ENCODE measurements around the gene UAP1L1.

The UAP1L1 gene

DNA sequence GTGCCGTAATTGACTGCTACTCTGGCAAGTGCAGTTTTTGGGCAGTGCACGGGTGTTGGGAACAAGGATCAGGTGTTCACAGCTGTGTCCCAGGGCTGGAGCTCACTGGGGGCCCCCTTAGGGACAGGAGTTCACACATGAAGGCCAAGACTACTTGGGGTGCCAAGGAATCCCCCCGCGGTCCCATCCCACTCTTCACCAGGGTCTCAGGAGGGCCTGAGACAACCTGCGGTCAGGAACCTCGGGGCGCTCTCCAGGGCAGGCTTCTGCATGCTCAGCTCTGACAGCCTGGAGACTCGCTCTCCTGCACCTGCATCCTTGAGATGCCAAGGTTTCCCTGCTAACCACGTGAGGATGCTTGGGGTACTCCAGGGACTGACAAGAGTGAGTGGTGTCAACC, 7.2 kb downstream of the UAP1L1 start:
- H3K36me3 ChIP-seq, result peaks cover 8% of the 10 kb centered on the region
- peaks cover 25 to 27% of the 10 kb centered on the region in 2 experiments for H3K4me1 ChIP-seq (ENCODE audit: control insufficient read depth in 1 of 2, insufficient read depth in 1 of 2, low read depth in 1 of 2, low read length in 1 of 2)
- no peaks in the 10 kb centered on the region for H3K9me3 ChIP-seq
- H3K27me3 ChIP-seq, result peaks cover 13% of the 10 kb centered on the region
- TF ChIP-seq, protein P1, sequence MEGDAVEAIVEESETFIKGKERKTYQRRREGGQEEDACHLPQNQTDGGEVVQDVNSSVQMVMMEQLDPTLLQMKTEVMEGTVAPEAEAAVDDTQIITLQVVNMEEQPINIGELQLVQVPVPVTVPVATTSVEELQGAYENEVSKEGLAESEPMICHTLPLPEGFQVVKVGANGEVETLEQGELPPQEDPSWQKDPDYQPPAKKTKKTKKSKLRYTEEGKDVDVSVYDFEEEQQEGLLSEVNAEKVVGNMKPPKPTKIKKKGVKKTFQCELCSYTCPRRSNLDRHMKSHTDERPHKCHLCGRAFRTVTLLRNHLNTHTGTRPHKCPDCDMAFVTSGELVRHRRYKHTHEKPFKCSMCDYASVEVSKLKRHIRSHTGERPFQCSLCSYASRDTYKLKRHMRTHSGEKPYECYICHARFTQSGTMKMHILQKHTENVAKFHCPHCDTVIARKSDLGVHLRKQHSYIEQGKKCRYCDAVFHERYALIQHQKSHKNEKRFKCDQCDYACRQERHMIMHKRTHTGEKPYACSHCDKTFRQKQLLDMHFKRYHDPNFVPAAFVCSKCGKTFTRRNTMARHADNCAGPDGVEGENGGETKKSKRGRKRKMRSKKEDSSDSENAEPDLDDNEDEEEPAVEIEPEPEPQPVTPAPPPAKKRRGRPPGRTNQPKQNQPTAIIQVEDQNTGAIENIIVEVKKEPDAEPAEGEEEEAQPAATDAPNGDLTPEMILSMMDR (IDR thresholded peaks at IDR 0.05), result no peak
- no peak overlapping the region for H3K4me3 ChIP-seq (ENCODE audit: low read depth in 1 of 2, low read length in 1 of 2)
- H3K27ac ChIP-seq, result no peak overlapping the region

DNA sequence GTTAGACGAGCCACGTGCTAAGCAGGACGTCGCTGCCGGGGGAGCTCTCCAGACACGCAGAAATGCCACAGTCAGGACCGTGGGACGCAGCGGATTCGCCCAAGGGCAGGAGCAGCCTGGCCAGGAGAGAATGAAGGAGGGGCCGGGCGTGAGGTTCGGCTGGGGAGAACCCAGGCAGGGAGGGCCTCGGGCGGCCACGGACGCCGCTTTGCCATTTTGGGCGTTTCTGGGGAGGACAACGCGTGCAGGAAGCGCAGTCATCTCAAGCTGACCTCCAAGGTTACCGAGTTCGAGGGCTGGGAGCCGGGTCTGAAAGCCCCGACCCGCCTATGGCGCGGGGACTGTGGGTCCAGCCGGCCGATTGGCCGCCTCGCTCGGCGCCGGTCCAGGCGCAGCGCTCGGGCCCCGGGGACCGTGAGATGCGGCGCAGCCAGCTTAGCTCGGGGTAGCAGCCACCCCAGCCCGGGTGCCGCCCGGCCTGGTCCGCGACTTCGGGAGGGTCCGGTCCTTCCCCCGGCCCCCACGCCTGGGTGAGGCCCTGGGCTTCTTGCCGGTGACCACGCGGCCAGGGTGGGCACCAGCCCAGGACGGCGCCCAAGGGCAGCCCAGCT, 8.7 kb downstream of the UAP1L1 start:
- Histone ChIP-seq H3K27ac (peak overlapping the region; percentile 94), H3K36me3 (peaks cover 15% of the 10 kb centered on the region), H3K4me3 (ENCODE audit: low read depth in 1 of 2, low read length in 1 of 2) (peak overlapping the region; percentile 82 to 92), H3K4me1 (ENCODE audit: control insufficient read depth in 1 of 2, insufficient read depth in 1 of 2, low read depth in 1 of 2, low read length in 1 of 2) (peaks cover 25 to 27% of the 10 kb centered on the region in 2 experiments), H3K27me3 (peaks cover 4% of the 10 kb centered on the region), H3K9me3 (no peaks in the 10 kb centered on the region)
- TF ChIP-seq, protein P1 (IDR thresholded peaks at IDR 0.05), result no peak

DNA sequence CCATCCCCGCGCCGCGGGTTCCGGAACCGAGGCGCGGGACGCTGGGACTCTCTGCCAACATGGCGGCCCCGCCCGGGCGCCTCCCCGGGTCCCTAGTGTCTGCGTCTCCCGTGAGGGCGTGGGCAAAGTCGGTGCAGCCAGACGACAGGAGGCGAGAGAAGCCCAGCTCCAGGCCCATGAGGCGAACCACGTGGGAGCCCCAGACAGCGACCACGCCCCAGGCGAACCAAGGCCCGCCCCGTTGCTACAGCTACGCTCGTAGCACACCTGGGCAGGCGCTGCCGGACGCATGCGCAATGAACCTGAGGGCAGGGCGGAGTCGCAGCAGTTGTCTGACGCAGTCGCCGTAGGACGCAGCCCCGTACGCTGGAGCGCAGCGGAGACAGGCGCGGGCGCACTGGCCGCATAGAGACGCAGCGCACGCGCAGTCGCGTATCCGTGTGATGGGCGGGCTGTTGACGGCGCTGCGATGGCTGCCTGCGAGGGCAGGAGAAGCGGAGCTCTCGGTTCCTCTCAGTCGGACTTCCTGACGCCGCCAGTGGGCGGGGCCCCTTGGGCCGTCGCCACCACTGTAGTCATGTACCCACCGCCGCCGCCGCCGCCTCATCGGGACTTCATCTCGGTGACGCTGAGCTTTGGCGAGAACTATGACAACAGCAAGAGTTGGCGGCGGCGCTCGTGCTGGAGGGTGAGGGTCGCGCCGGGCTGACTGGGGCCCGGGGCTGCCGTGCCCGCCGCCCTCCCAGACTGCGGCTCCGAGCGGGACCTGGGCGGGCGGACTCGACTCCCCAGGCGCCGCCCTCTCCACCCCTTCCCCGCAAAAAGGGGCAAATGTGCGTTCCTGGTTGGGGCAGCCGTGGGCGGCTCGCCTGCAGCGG, 9.5 kb downstream of the UAP1L1 start, which contains the start of gene MAN1B1:
Gene MAN1B1 (plus strand): TSS at position 455 of the 878 bp plus-strand sequence. CDS start 15 bp downstream, at position 470.
- TF ChIP-seq, protein P1 (IDR thresholded peaks at IDR 0.05), result peak; percentile 53
- Histone ChIP-seq H3K27me3 (peaks cover 4% of the 10 kb centered on the region), H3K36me3 (peaks cover 15% of the 10 kb centered on the region), H3K27ac (peak within 1 kb of the TSS; percentile 94), H3K9me3 (no peaks in the 10 kb centered on the region), H3K4me1 (ENCODE audit: control insufficient read depth in 1 of 2, insufficient read depth in 1 of 2, low read depth in 1 of 2, low read length in 1 of 2) (peaks cover 25 to 27% of the 10 kb centered on the region in 2 experiments), H3K4me3 (ENCODE audit: low read depth in 1 of 2, low read length in 1 of 2) (peak within 1 kb of the TSS; percentile 82 to 92)

DNA sequence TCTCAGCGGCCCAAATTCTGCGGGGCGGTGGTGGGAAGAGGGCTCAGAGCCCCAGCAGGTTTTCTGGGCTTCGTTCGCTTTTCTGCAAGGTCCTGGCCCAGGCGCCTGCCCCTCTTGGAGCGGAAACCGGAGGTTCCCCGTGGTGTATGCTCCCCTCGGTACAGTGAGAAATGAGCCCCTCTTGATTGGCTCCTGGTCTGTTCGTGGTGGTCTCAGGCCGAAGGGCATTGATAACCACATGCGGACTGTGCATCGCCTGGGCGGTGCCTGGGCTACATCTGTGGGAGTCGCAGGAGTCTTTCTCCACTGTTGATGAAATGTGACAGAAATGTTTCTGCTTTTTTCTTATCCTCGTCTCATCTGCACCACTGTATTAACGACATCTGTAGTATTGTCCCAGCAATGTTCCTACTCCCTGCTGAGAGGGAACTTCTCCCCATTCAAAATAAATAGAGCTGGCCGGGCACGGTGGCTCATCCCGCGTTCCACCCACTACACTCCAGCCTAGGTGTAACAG, 10.2 kb downstream of the UAP1L1 start:
- Histone ChIP-seq H3K9me3 (no peaks in the 10 kb centered on the region), H3K4me1 (ENCODE audit: control insufficient read depth in 1 of 2, insufficient read depth in 1 of 2, low read depth in 1 of 2, low read length in 1 of 2) (peaks cover 25 to 27% of the 10 kb centered on the region in 2 experiments), H3K4me3 (ENCODE audit: low read depth in 1 of 2, low read length in 1 of 2) (peak overlapping the region; percentile 82 to 92), H3K27me3 (peaks cover 4% of the 10 kb centered on the region), H3K27ac (peak overlapping the region; percentile 94), H3K36me3 (peaks cover 15% of the 10 kb centered on the region)
- TF ChIP-seq, protein P1 (IDR thresholded peaks at IDR 0.05), result no peak

DNA sequence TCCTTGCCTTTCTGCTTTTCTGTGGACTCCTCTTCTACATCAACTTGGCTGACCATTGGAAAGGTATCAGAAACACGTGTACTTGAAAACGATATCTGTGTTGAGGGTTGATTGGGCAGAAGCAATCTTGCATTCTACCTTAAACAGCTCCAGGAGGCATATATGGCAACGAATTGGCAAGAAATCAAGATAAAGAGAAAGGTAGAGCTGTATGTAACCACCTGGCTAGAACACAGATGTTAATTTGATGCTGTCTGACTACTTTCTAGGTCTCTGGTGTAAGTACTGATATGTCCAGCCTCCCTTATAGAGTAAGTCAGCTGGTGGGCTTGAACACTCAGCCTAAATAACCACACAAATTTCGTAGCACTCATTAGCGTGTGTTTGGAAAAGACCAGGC, 10.8 kb downstream of the UAP1L1 start:
- Histone ChIP-seq H3K4me1 (ENCODE audit: control insufficient read depth in 1 of 2, insufficient read depth in 1 of 2, low read depth in 1 of 2, low read length in 1 of 2) (peaks cover 25 to 27% of the 10 kb centered on the region in 2 experiments), H3K27ac (no peak overlapping the region), H3K9me3 (no peaks in the 10 kb centered on the region), H3K36me3 (peaks cover 22% of the 10 kb centered on the region), H3K4me3 (ENCODE audit: low read depth in 1 of 2, low read length in 1 of 2) (peak overlapping the region in 1 of 2 experiments; percentile 92), H3K27me3 (peaks cover 4% of the 10 kb centered on the region)
- TF ChIP-seq, protein P1 (IDR thresholded peaks at IDR 0.05), result no peak

Data from neutrophil (primary cell).